ENCODE results near the gene SH3TC1.

Gene SH3TC1

GRCh38 chr4:8198906-8199593 lies at the start of gene SH3TC1:
Gene SH3TC1, plus strand, starts transcription at chr4:8199290. Its CDS starts 5,905 bp downstream, at chr4:8205195.
- DNase-seq (ENCODE audit: insufficient read length, low spot score) (peak; percentile 90), FAIRE-seq (peak; percentile 99)

GRCh38 chr4:8149664-8150063 lies 49.4 kb upstream of the SH3TC1 start:
- FAIRE-seq: no peak

GRCh38 chr4:8150152-8151090 lies 48.7 kb upstream of the SH3TC1 start:
- no peak for FAIRE-seq
- DNase-seq (ENCODE audit: insufficient read length, low spot score): no peak

More at GRCh38 chr4:8149664-8150063, 49.4 kb upstream of the SH3TC1 start:
- no peak for DNase-seq (ENCODE audit: insufficient read length, low spot score)

GRCh38 chr4:8151165-8151650 lies 47.9 kb upstream of the SH3TC1 start:
- DNase-seq (ENCODE audit: insufficient read length, low spot score) (no peak), FAIRE-seq (no peak)

GRCh38 chr4:8152090-8152864 lies 46.8 kb upstream of the SH3TC1 start:
- DNase-seq (ENCODE audit: insufficient read length, low spot score) (no peak), FAIRE-seq (no peak)

- no peak for FAIRE-seq
- no peak for DNase-seq (ENCODE audit: insufficient read length, low spot score)
Observed at GRCh38 chr4:8152865-8153257, 46.2 kb upstream of the SH3TC1 start.

- FAIRE-seq: no peak
- no peak for DNase-seq (ENCODE audit: insufficient read length, low spot score)
Observed at GRCh38 chr4:8153441-8153840, 45.6 kb upstream of the SH3TC1 start.

GRCh38 chr4:8155048-8155447 lies 44.0 kb upstream of the SH3TC1 start:
- DNase-seq (ENCODE audit: insufficient read length, low spot score): no peak
- FAIRE-seq: no peak

GRCh38 chr4:8155660-8156421 lies 43.2 kb upstream of the SH3TC1 start:
- peak; percentile 42 for FAIRE-seq
- DNase-seq (ENCODE audit: insufficient read length, low spot score): no peak

GRCh38 chr4:8156617-8157016 lies 42.5 kb upstream of the SH3TC1 start:
- DNase-seq (ENCODE audit: insufficient read length, low spot score): peak; percentile 24
- FAIRE-seq: peak; percentile 44

- DNase-seq (ENCODE audit: insufficient read length, low spot score) (no peak), FAIRE-seq (no peak)
Observed at GRCh38 chr4:8157496-8157895, 41.6 kb upstream of the SH3TC1 start.

GRCh38 chr4:8157944-8158709 lies 41.0 kb upstream of the SH3TC1 start:
- FAIRE-seq: no peak
- peak; percentile 23 for DNase-seq (ENCODE audit: insufficient read length, low spot score)

GRCh38 chr4:8158710-8159536 lies 40.2 kb upstream of the SH3TC1 start, which contains the start of gene ABLIM2:
Gene ABLIM2, minus strand, starts transcription at chr4:8158813. Its CDS starts 124 bp downstream, at chr4:8158689.
- FAIRE-seq: peak; percentile 99
- DNase-seq (ENCODE audit: insufficient read length, low spot score): peak; percentile 94

- FAIRE-seq (no peak), DNase-seq (ENCODE audit: insufficient read length, low spot score) (no peak)
Observed at GRCh38 chr4:8159537-8160232, 39.4 kb upstream of the SH3TC1 start.

GRCh38 chr4:8160233-8160560 lies 38.9 kb upstream of the SH3TC1 start:
- FAIRE-seq (no peak), DNase-seq (ENCODE audit: insufficient read length, low spot score) (no peak)

- no peak for FAIRE-seq
- DNase-seq (ENCODE audit: insufficient read length, low spot score): no peak
Observed at GRCh38 chr4:8160572-8160971, 38.5 kb upstream of the SH3TC1 start.

- no peak for FAIRE-seq
- DNase-seq (ENCODE audit: insufficient read length, low spot score): no peak
Observed at GRCh38 chr4:8162625-8163024, 36.5 kb upstream of the SH3TC1 start.

GRCh38 chr4:8163026-8163425 lies 36.1 kb upstream of the SH3TC1 start:
- DNase-seq (ENCODE audit: insufficient read length, low spot score) (no peak), FAIRE-seq (no peak)
